ENCODE measurements around the gene UBXN11.

UBXN11 gene

GRCh38 chr1:26306290-26307229, at the start of gene UBXN11:
TSS of gene UBXN11 (minus strand) at chr1:26306636. CDS start at chr1:26302883, 3,753 bp downstream.
- POLR2A ChIA-PET (ENCODE audit: low non-redundant PET) = no interaction called here
- CTCF ChIA-PET = interaction anchor here (0.8 to 1.6 kb wide), 3 partner anchors 14 to 29 kb away, joined by 4 to 8 read pairs (median 4); no protein-coding TSS in a partner anchor
- DNase-seq (ENCODE audit: low spot score) = peak; percentile 99
- no peak for TF ChIP-seq CTCF (conservative IDR thresholded peaks at IDR 0.05; ENCODE audit: low read depth)
- peak within 1 kb of the TSS; percentile 70 for H3K27ac ChIP-seq

GRCh38 chr1:26356106-26356505, 49.7 kb upstream of the UBXN11 start:
- no peak for TF ChIP-seq CTCF (conservative IDR thresholded peaks at IDR 0.05; ENCODE audit: low read depth)
- DNase-seq (ENCODE audit: low spot score) = no peak
- ChIA-PET POLR2A (ENCODE audit: low non-redundant PET) (no interaction called here), CTCF (interaction anchor here (0.6 kb wide), 2 partner anchors 75 to 196 kb away, joined by 3 to 6 read pairs; no protein-coding TSS in a partner anchor)
- H3K27ac ChIP-seq = peak overlapping the region; percentile 73

GRCh38 chr1:26354972-26355371, 48.5 kb upstream of the UBXN11 start:
- DNase-seq (ENCODE audit: low spot score) = no peak
- CTCF ChIA-PET = interaction anchor here (0.7 to 1.2 kb wide), 3 partner anchors 11 to 70 kb away, joined by 4 to 5 read pairs (median 4); no protein-coding TSS in a partner anchor
- H3K27ac ChIP-seq = no peak overlapping the region; the same call in 1 of the 2 replicates
- no peak for TF ChIP-seq CTCF (conservative IDR thresholded peaks at IDR 0.05; ENCODE audit: low read depth)
- POLR2A ChIA-PET (ENCODE audit: low non-redundant PET) = no interaction called here

- DNase-seq (ENCODE audit: low spot score) = peak; percentile 86
- H3K27ac ChIP-seq = no peak within 1 kb of the TSS; the same call in 1 of the 2 replicates
- ChIA-PET POLR2A (ENCODE audit: low non-redundant PET) (no interaction called here), CTCF (interaction anchor here (0.6 to 1.2 kb wide), 5 partner anchors 11 to 82 kb away, joined by 4 to 6 read pairs (median 4); no protein-coding TSS in a partner anchor)
- TF ChIP-seq CTCF (conservative IDR thresholded peaks at IDR 0.05; ENCODE audit: low read depth) = no peak
These were observed 47.8 kb upstream of the UBXN11 start, which contains the start of gene CRYBG2 for GRCh38 chr1:26353976-26354820. TSS of gene CRYBG2 (minus strand) at chr1:26354130. CDS start at chr1:26346657, 7,473 bp downstream.

- no peak overlapping the region for H3K27ac ChIP-seq
- no peak for DNase-seq (ENCODE audit: low spot score)
- ChIA-PET CTCF (interaction anchor here (0.6 to 1.2 kb wide), 4 partner anchors 10 to 83 kb away, joined by 4 to 6 read pairs (median 4); no protein-coding TSS in a partner anchor), POLR2A (ENCODE audit: low non-redundant PET) (interaction anchor here (0.6 kb wide), 1 partner anchor 24 kb away, joined by 5 read pairs; no protein-coding TSS in a partner anchor)
- no peak for TF ChIP-seq CTCF (conservative IDR thresholded peaks at IDR 0.05; ENCODE audit: low read depth)
These were observed 46.9 kb upstream of the UBXN11 start for GRCh38 chr1:26353210-26353859.
